Activated CD8-positive, alpha-beta memory T cell treated with anti-CD3 and anti-CD28 coated beads, Interleukin-2, amount 50 U/mL, for 48 hours (primary cell): Measurements from ENCODE around the gene UGT1A9.

Experiments used
- DNase-seq: peaks from one replicate; pipeline ENCODE4 v3.0.0-alpha.2; 2020

Gene UGT1A9

DNA sequence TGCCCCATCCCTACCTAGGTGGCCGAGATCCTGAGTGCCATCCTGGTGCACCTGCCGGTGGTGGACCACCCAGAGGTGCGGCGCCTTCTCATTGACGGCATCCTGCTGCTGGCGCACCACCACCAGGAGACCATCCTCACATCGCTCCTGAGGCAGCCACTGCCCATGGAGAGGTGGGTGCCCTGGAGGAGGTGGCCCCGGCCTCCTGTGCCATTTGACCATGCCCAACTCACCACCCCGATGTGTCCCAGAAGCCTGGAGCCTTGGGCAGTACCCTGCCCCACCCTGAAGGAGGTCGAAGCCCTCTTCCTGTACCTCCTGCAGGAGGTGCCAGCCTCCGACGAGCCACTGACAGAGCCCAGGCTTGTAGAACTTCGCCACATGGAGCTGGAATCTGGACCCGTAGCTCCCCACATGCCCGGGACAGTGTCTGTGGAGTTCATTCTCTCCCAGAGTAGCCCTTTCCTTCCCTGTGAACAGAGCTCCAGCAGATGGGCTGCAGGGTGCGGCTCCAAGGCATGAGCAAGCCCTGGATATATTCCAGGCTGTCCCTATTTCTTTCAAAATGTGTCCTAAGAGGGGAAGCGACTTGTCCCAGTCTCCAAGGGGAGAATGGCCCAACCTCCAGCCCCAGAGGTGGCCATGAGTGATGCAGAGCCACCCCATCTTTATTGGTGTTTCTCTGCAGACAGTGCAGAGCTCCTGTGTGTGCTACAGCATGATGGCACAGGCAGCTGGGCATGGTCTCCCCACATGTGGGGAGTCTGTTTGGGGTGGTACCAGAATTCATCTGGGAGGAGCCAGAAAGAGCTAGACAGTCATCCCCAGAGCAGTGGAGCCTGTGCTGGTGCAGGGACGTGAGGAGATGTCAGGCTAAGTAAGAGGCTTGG, 148.4 kb downstream of the UGT1A9 start:
- DNase-seq: no peak

DNA sequence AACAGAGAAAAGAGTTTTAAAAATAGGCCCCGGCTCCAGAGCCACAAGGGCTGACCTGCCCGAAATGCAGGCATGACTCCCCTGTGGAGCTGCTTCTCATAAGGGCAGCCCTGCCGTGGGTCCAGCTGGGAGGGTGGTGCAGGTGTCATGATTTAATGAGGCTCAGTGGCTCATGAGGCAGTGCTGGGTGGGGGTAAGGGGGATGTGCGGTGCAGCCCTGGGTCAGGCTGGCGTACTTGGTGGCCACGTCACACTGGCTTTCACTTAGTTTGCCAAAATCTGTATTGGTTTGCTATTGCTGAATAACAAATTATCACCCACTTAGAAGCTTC, 149.0 kb downstream of the UGT1A9 start:
- peak; percentile 38 for DNase-seq

DNA sequence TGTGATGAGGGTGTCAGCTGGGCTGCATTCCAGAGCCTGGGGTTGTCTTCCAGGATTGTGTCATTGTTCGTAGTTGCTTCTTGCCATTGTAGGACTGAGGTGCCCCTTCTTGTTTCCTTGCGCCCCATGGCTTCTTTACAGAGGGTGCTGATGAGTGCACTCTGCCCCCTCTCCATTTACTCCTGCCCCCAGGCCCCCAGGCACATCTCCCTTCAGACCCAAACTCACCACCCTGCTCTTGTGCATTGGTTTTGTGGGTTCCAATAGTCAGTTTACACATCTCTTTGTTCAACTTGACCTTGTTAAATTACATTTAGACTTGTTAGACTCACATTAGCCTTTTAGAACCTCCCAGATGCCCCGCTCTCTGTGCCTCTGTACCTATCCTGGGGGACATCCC, 149.5 kb downstream of the UGT1A9 start:
- DNase-seq: peak; percentile 17

DNA sequence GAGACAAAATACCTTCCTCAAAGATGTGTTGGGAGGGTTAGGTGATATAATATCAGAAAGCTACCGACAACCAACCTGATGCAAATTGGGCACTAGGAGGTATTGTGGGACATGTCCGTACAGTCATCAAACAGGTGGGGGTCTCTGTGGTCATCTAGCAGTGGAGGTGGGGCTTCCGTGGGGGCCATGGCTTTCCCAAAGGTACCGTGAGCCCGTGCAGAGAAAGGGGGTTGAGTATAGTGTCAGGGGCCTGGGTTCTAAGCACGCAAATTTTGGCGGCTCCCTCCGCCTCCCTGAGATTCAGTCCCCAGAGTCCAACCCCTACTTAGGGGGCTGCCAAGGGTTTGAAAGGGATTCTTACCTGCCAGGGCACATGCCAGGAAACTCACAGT, 150.0 kb downstream of the UGT1A9 start:
- peak; percentile 6 for DNase-seq

DNA sequence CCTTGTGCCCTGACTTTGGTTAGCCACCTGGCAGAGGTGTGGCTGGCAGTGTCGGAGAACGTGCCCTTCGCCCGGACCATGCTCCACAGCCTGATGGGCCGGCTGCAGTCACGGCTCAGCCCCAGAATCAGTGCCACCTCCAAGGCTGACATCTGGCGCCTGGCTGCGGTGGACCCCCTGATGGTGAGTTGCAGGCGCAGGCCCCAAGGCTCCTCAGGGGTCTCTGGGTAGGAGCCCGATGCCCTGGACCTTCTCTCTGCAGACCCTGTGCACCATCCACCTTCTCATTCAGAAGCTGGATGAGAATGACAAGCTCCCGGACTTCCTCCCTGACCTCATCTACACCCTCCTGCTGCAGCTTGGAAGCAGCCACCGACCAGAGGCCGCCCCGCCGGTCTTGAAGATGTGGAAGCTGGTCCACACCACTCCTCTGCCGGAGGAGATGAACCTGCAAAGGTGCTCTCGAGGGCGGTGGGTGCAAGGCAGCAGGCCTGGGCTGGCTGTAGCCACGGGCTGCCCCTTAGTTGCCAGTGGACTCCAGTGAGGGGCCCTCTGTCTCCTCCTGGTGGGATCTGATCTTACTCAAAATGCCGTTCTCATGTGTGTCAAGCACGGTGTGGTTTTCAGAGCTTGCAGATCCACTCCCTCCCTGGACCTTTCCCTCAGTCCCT, 150.5 kb downstream of the UGT1A9 start:
- peak; percentile 36 for DNase-seq
